CD4-positive, alpha-beta T cell treated with Interleukin-2 at 100 ng/mL for 4 hours (primary cell): ENCODE results near the gene GALNT15.

Experiments used
- DNase-seq: peaks from one replicate; pipeline ENCODE4 v3.0.0-alpha.2; 2020; ENCODE audit warnings: low spot score

The GALNT15 gene

DNA sequence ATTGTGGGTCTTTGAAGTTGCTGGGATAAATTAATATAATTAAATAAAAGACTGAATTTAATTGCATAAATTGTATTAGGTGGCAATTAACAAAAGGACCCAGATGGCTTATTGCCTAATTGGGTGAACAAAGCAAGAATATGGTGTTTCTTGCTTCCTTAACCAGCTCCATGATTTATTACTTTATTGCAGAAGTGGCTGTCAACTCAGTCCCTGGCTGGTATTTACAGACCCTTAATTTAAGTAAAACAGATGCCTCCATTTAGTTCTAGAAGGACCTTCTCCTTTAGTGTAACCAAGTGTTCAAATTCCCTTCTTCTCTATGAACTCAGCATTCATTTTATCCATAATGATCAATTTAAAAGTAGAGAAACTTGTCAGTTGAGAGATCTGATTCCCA lies 55.2 kb downstream of the GALNT15 start:
- DNase-seq: no peak

DNA sequence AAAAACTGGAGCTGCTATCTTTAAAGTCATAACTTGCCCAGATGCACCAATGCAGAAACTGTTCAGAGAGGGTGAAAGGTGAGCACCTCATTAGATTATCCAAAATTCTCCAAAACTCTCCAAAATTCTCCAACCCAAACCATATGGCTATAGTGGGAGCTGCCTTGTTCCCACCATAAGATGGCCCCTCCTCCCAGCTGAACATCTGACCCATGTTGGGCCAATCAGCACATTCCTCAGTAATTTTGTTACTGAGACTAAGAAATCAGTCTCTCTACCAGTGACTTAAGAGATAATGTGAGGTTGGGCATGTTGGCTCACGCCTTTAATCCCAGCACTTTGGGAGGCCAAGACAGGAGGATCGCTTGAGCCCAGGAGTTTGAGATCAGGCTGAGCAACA lies 57.5 kb downstream of the GALNT15 start:
- no peak for DNase-seq

DNA sequence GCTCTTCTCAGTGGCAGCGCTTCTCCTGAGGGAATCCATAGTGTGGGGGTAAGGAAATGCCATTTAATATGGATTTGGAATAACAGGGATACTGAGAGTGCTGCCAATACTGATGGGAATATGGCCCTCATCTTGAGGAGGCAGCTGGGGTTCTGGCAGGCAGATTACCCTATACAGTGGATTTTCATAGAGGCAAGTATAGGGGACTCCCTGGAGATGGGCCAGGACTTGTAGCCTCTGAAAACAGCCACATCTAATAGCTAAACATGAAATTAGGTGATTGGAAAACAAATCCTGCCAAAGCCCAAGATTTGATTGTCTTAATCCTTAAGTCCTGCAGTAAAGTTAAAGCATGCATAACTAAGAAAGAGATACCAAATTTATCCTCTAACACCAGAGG lies 59.3 kb downstream of the GALNT15 start:
- no peak for DNase-seq

DNA sequence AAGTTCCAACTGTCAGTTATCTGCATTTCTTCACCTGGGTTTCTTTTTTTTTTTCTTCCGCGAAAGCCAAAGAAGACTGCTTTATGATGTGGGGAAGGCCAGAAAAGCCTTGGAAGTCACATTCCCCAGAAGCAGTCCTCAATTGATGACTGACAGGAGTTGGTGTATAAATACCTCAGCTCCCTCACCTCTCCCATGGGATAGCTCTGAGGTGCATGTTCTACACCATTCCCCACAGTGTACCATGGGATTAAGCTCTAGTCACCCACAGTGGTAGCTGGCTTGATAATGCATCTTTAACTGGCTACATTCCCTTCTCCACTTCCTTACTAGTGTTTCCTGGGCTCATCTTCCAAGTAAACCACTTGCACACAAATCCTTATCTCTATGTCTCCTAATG lies 59.8 kb downstream of the GALNT15 start:
- DNase-seq: no peak

DNA sequence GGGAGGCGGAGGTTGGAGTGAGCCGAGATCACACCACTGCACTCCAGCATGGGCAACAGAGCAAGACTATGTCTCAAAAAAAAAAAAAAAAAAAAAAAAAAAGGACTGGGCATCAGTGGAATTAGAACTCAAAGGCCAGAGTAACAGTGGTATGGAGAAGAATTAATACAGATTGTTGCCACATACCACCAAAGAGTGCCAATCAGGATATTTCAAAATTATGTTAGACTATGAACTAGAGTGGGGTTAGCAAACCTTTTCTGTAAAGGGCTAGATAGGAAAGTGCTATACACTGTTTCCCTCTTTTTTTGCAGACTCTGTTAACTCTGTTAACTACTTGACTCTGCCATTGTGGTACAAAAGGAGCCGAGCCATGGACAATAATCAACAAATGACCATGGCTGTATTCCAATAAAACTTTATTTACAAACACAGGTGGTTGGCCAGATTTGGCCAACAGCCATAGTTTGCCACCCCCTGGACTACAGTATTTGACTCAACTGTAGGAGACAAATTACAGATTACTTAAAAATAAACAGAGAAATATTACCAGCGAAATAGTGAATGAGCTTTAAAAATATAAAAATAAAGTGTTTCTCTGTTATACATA lies 61.7 kb downstream of the GALNT15 start:
- DNase-seq: no peak

DNA sequence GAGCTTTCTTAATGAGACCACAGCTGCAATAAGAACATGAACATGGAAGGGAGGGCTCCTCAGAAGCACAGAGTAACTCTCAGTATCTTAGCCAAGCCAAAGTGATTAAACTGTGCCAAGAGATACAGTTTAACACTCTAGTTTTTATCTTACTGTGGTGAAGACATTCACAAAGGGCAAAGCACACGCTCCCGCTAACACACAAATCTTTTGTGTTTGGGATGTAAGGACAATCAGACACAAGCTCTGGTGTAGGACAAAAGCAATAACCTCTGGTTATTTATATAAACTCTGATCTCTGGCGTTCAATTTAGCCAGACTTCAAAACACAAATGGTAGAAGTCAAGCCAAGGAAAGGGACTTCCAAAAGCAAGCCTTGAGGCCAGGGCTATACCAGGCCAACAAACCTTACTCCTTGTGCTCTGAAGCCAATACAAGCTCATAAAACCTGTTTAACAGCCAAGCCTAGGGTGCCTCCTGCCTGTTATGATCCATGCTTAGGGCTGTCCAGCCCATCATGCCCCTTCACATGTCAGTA lies 62.4 kb downstream of the GALNT15 start:
- DNase-seq: no peak

DNA sequence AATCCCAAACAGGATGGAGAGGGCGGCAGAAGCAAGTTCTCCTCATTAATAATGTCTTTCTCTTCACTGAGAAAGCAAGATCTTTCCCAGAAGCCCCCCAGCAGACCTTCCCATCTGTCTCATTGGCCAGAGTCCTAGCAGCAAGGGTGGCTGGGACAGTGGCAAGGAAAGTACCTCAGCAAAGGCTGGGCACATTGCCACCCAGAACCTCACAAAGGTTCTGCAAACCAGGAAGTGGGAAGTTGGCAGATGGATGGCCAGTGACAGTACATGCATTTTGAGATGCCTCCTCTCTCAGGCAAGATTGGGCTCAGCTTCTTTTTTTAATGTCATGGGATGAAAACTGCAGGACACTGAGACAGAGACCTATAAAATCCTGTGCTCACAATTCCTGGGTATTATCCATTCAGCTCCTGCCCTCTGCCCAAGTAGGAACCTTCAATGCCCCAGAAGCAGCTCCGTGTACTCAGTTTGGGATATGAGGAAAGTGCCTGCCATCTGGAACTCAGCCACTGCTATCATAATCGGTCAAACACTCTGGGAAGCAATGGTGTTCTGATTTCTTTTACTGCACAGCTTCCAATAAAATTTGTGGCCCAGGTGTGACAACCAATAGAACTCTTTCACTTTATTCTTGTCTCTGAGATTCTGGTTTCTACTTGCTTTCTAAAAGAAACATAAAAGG lies 64.7 kb downstream of the GALNT15 start:
- DNase-seq: no peak

DNA sequence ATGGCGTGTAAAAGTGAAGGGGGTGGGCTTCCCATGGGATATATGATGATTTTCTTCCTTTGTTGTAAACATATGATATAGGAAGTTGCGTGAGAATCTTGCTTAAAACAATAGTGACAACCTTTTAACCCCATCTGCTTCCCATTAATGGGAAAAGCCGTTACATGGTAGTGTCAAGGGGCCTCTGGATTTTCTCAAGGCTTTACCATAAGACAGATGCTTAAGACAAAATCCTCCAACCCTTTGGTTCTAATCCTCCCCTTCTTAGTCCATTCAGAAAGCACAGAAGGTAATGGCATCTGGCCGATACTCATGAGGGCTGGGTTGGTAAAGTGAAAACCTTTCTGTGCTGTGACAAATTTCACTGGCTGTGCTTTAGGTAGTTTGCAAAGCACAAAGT lies 65.3 kb downstream of the GALNT15 start:
- no peak for DNase-seq

DNA sequence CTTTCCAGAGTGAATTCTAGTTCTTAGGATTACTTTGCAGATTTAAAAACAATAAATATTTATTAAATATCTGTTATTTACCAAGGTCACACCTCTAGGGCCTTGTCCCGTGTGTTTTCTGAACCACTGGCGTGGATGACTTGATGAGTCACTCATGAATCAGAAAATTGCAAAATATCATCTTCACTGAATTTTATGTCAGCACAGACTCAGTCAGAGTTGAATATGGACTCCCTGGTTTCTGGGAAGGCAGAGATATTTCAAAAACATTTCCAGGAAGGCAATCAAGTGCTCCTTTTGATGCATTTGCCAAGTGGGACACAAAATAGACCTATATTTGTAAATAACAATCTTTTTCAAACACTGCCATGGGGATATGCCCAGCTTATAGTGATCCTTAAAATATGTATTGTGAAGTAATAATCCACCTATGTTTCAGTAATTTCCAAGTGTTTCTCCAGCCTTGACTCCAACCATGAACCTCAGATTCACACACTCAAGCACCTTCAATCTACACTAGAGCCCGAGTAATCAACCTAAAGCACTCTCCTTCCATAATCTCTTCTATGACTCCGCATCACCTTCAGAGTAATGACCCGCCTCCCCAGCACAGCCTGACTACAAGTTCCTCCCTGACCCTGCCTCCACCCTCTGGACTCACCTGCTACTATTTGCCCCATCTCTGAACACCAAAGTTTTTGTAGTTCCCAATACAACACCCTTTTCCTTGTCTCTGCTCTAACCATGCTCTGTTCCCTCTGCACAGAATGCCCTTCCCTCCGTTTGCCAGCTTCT lies 65.9 kb downstream of the GALNT15 start:
- DNase-seq: peak; percentile 15

DNA sequence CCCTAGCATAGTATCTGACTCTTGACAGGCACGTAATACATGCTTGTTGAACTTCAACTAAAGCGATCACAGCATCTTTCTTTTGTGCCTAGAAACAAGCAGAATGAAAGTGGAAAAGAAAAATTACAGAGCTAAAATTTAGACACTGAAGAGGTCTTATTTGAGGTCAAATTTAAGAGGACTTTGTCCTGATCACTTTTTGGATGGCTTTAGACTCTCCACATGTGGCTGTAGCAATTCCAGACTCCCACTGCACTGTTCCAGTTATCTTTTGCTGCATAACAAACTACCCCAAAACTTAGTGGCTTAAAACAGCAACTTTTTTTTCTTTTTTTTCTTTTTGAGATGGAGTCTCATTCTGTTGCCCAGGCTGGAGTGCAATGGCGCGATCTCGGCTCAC lies 66.7 kb downstream of the GALNT15 start:
- no peak for DNase-seq

DNA sequence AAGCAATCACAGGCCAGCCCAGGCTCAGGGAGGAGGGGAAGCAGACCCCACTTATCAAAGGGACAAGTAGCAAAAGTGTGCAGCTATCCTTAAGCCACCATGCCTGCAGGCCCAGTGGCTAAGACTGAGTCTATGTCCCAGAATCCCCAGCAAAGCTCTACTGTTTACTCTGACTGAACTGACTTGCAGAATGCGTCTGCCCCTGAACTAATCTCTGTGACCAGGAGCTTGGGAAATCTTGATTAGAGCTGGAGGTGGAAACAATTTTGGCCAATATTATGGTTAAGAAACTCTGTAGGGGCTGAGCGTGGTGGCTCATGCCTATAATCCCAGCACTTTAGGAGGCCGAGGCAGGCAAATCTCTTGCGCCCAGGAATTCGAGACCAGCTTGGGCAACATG lies 67.7 kb downstream of the GALNT15 start:
- DNase-seq: no peak

DNA sequence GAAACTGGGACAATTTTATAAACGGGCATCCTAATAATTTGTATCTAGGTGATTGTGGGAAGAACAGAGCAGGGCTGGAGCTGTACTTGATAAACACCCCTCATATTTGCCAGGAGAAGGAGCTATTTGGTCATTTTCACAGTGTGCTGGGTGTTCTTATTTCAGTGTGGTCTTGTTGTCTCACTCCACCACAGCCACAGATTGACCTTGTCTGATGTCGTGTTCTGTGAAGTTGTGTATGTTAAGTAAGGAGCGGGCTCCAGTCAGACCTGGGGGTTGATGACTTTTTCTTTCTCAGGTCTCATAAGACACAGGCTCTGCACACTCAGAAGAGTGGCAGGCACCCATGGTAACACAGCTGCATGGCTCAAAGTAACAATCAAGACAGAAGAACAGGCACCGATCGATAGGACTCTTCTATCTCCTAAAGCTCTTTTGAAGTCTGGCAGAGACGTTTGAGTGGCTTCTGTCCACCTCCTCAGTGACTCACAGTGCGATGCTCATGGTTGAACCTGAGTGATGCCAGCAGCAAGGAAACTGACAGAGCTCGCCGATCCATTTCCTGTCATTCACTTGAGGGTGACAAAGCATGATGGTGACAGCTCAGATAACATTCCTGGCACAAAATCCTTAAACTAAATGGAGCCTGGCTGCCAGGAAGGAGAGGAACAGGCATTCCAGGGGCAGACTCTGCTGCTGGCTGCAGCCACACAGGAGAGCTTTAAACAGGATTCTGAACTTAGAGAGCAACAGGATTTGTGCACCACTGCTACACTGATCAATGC lies 69.4 kb downstream of the GALNT15 start:
- no peak for DNase-seq

DNA sequence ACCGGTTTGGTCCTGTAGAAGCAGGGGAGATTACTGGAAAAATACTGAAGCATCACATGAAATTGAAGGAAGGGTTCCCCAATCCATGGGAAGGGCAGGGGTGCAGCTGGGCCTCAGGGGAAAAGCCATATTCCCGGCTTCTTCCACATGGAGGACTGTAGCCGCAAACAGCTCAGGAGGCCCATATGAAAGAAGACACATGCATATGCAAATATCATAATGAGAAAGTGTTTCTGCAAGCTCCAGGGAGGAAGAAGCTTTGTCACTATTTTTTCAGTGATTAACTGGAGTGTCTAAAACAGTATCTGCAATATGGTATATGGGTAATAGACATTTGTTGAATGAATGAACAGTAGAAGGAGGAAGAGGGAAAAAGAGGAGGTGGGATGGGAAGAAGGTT lies 71.1 kb downstream of the GALNT15 start:
- no peak for DNase-seq

DNA sequence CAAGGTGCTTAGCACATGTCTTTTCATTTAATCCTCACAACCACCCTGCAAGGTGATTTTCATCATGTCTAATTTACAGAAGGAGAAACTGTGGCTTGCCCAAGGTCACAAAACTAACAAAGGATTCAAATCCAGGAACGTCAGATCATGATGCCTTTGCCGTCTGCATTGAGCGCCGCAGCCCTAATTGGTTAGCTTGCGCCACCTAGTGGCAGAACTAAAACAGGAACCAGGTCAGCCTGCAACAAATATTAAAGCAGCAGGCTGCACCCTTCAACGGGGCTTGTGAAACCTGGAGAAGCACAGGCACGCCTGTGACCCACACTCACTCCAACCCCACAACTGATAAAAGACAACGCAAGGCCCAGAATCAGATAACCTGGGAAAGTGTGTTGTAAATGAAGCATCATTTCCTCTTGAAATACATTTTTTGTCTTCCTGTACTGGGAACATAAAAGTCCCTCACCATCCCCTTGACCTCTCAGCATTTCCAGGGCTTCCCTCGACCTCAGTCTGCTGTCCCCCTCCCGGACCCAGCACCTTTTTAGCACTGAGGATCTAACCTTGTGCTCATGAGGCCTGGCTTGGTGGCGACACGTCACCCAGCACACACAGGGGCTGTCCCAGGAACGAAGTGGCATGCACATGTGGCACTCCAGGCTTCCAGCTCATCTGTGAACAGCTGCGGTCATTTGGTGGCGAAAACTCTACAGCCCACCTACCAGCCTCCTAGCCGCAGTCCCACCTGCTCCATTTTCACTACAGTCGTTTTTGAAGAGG lies 73.0 kb downstream of the GALNT15 start:
- peak; percentile 83 for DNase-seq

DNA sequence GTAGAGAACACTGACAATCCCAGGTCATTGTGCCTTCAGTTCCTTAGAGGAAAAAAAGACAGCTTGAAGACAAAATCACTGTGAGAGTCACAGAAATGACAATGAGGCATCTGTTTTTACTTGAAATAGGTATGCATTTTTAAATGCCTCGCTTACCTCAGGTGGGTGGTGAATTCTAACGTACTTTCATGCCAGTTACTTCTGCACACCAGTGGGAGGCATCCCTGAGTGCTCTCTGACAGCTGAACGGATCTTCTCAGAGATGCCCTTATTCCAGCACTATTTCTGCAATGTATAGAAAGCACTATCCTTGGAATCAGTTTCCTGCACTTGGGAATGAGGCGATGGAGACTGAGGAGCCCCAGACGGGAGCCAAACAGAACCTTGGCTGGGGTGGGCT lies 74.1 kb downstream of the GALNT15 start:
- DNase-seq: no peak

DNA sequence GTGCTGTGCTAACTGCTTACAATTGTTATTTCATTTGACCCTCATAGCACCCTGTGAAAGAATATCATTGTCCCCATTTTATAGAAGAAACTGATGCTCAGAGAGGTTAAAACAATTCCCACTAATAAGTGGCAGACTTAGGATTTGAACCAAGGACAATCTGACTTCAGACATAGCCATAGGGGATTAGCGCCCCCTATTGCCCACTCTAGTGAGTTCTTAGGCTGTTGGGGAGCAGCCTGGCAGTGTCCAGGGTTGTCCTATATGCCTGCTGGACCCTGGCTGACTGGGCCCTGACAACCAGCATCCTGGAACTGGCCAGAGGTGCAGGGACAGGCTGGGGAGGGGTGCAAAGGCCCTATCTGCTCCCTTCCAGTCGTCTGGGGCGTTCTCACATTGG lies 74.9 kb downstream of the GALNT15 start:
- no peak for DNase-seq

DNA sequence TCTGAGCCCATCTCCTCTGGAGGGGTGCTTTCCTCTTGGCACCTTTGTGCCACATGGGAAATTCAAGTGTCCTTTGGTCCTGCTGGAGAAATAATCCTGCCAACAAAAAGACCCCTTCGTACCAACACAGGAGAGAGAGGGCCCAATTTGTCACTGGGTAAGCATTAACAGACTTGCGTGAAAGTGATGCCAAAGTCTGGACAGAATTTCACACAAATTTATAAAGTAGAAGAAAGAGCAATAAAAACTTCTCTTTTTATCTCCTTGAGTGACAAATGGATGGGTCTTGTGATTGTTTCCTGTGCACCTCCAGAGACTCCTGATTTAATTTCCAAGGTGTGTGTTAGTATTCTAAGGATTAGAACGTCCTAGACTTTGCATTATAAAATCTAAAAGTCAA lies 75.4 kb downstream of the GALNT15 start:
- DNase-seq: no peak

DNA sequence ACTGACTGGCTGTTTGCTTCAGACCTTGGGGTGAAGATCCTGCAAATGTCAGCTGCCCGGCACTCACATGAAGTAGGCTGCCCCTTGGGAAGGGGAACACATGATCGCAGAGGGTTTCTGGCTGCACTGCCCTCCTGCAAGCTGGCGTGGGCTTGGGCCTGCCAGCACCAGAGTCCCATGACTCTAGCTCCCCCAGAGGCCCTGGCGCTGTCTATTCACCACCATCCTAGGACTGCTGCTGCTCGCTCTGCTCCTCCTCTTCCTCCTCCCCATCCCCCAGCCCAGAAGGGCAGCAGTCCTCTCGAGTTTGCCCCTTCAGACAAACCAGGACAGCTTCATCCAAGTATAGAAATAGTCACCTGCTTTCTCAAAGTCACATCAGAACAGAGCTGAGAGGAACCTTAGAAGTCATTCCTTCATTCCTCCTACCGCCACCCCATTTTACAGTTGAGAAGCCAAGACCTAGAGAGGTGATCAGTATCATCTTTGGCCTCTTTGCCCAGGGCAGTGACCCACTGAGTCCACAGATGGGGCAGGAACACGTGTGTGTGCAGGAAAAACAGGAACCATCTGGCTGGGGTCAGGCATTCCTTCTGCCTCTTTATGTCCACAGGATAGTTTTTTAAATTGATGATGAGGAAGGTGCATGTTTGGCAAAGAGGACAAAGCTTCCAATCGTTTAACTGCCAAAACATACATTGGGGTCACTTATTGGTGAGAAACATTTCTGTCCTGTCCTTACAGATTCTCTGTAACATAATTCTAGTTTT lies 77.0 kb downstream of the GALNT15 start:
- DNase-seq: no peak

DNA sequence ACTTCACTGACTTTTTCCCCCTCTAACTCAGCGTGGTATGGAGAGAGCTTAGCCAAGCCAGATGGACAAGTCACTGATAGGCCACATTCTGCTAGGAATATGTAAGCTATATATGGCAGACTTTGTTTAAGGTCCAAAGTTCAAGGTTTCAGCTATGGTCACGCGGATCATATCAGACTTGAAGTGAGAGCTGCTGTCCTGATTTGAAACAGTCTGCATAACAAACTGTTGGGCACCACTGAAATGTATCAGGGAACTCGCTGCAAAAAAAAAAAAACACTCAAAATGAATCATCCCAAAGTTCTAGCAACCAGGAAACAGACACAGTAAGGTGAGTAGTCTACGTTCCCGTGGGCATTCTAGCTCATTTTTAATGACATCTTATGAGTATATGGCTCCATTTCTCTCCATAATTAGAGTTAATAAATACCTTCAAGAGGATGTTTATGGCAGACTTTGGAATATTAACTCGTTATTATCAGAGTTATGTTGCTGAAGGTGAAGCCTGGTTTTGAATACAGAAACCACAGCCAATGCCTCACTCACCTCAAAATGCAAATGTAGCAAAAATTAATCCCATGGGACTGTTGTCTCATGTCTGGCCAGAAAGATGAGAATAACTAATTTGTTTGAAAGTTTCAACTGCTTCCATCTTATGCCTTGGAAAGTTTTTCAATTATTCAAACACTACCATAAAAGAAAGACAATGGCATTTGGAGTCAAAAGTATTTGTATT lies 77.9 kb downstream of the GALNT15 start:
- no peak for DNase-seq

DNA sequence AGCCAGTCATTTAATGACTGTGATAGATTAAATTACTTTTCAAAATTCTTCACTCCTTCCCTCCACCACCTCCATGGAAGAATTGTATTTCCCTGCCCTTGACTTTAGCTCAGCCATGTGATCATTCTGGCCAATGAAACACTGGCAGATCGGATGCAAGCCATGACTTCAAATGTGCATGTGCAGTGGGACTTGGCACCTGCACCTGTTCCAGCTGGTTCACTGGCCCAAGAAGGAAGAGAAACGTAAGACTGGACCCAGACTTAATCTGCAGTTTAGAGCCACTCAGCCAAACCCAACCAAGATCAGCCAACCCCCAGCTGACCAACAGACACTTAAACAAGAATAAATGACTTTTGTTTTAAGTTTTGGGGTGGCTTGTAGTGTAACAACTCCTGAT lies 78.5 kb downstream of the GALNT15 start:
- no peak for DNase-seq
